ENCODE data around the gene PDE4D. TPM values are rescaled to one million over a fixed set of nuclear protein-coding genes. Genes with fewer than 3 reads are reported as not detected.

PDE4D gene
- total RNA-seq, 4 donors from 2014 or later, result 14.7 to 36.3 (median 24.7) TPM

- Histone ChIP-seq H3K4me1 (peaks cover 3 to 5% of the 10 kb centered on the region in 2 donors), H3K36me3 (no peaks in the 10 kb centered on the region), H3K27me3 (no peaks in the 10 kb centered on the region), H3K4me3 (replicated peaks in 1 of 3) (no peak overlapping the region), H3K27ac (no peak overlapping the region), H3K9me3 (no peaks in the 10 kb centered on the region)
- no peak for DNase-seq
- TF ChIP-seq POLR2A (IDR thresholded peaks at IDR 0.05) (no peak), CTCF (IDR thresholded peaks at IDR 0.05) (no peak)
- intact Hi-C loops (cut with DNase I), result no loop called here
- 89 to 90% methylated on average over 2 of the region's 2 CpGs for WGBS, 2 donors
Measured at GRCh38 chr5:59485107-59485506, 408.4 kb downstream of the PDE4D start.

GRCh38 chr5:59484618-59485017, 408.9 kb downstream of the PDE4D start:
- intact Hi-C loops (cut with DNase I), result no loop called here
- H3K4me1 ChIP-seq, result peaks cover 3 to 5% of the 10 kb centered on the region in 2 donors
- no peak for TF ChIP-seq POLR2A (IDR thresholded peaks at IDR 0.05)
- no peak for TF ChIP-seq CTCF (IDR thresholded peaks at IDR 0.05)
- H3K27me3 ChIP-seq, result no peaks in the 10 kb centered on the region
- no peak overlapping the region for H3K4me3 ChIP-seq (replicated peaks in 1 of 3)
- H3K9me3 ChIP-seq, result no peaks in the 10 kb centered on the region
- WGBS, 2 donors, result 86 to 93% methylated on average over 2 of the region's 2 CpGs
- H3K27ac ChIP-seq, result no peak overlapping the region
- no peak for DNase-seq
- no peaks in the 10 kb centered on the region for H3K36me3 ChIP-seq

- peaks cover 3 to 5% of the 10 kb centered on the region in 2 donors for H3K4me1 ChIP-seq
- no peaks in the 10 kb centered on the region for H3K9me3 ChIP-seq
- no peak for DNase-seq
- no peaks in the 10 kb centered on the region for H3K36me3 ChIP-seq
- no peak overlapping the region for H3K4me3 ChIP-seq (replicated peaks in 1 of 3)
- TF ChIP-seq CTCF (IDR thresholded peaks at IDR 0.05) (no peak), POLR2A (IDR thresholded peaks at IDR 0.05) (no peak)
- H3K27ac ChIP-seq, result no peak overlapping the region
- no peaks in the 10 kb centered on the region for H3K27me3 ChIP-seq
- intact Hi-C loops (cut with DNase I), result no loop called here
Measured at GRCh38 chr5:59483971-59484472, 409.5 kb downstream of the PDE4D start.

- Histone ChIP-seq H3K27me3 (no peaks in the 10 kb centered on the region), H3K9me3 (no peaks in the 10 kb centered on the region), H3K27ac (no peak overlapping the region), H3K4me1 (no peaks in the 10 kb centered on the region), H3K4me3 (replicated peaks in 1 of 3) (no peak overlapping the region), H3K36me3 (no peaks in the 10 kb centered on the region)
- DNase-seq, result peak in 1 of 2 donors; percentile 6
- TF ChIP-seq POLR2A (IDR thresholded peaks at IDR 0.05) (no peak), CTCF (IDR thresholded peaks at IDR 0.05) (no peak)
- WGBS, 2 donors, result 47 to 48% methylated on average over 2 of the region's 2 CpGs
- intact Hi-C loops (cut with DNase I), result no loop called here
Measured at GRCh38 chr5:59479086-59479485, 414.4 kb downstream of the PDE4D start.

GRCh38 chr5:59474324-59474723, 419.2 kb downstream of the PDE4D start:
- Histone ChIP-seq H3K27me3 (no peaks in the 10 kb centered on the region), H3K4me1 (no peaks in the 10 kb centered on the region), H3K4me3 (replicated peaks in 1 of 3) (no peak overlapping the region), H3K27ac (no peak overlapping the region), H3K9me3 (no peaks in the 10 kb centered on the region), H3K36me3 (no peaks in the 10 kb centered on the region)
- WGBS, 2 donors, result 94 to 100% methylated on average over 1 of the region's 1 CpG
- intact Hi-C loops (cut with DNase I), result no loop called here
- DNase-seq, result no peak
- TF ChIP-seq CTCF (IDR thresholded peaks at IDR 0.05), result no peak
- TF ChIP-seq POLR2A (IDR thresholded peaks at IDR 0.05), result no peak
